ENCODE data around the gene TMEM115.

DNA sequence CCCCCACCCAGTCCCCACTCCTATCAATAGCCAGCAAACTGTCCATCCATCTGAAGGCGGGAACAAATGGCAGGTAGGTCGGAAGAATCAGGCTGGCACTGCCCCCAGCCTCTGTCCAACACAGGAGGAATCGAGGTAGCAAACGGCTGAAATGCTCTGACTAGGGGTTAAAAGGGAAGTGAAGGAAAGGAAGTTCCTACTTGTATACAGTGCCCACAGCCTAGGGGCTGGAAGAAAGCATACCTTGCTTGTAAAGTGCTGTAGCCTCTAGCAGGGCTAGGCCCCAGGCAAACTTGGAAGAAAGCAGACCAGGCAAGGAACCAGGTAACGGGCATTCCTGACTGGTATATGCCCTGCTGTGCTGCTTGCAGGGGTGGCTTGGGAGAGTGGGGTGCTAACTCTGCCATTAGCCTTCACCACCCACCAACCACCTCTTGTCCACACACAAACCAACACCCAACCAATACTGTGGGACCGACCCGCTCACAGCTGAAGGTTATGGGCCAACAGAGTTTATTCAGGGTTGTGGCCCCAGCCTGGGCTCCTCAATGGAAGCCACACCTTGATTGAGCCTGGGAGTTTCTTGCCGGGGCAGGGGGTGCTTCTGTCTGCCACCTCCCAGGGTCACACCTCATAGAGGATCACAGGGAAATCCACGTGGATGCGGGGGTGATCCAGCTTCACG, 33.7 kb downstream of the TMEM115 start:
- no peak for TF ChIP-seq POLR2A (IDR thresholded peaks at IDR 0.05)
- TF ChIP-seq, protein P1, sequence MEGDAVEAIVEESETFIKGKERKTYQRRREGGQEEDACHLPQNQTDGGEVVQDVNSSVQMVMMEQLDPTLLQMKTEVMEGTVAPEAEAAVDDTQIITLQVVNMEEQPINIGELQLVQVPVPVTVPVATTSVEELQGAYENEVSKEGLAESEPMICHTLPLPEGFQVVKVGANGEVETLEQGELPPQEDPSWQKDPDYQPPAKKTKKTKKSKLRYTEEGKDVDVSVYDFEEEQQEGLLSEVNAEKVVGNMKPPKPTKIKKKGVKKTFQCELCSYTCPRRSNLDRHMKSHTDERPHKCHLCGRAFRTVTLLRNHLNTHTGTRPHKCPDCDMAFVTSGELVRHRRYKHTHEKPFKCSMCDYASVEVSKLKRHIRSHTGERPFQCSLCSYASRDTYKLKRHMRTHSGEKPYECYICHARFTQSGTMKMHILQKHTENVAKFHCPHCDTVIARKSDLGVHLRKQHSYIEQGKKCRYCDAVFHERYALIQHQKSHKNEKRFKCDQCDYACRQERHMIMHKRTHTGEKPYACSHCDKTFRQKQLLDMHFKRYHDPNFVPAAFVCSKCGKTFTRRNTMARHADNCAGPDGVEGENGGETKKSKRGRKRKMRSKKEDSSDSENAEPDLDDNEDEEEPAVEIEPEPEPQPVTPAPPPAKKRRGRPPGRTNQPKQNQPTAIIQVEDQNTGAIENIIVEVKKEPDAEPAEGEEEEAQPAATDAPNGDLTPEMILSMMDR (IDR thresholded peaks at IDR 0.05) = no peak
- TF ChIP-seq POLR2AphosphoS5 (IDR thresholded peaks at IDR 0.05) = no peak
